SK-N-SH treated with all-trans-retinoic acid at 6 μM for 48 hours (cell line): ENCODE data around the gene OSTC.
A peak's percentile ranks its signal among the peaks of the same experiment; 100 is the strongest.

Experiments
- ATAC-seq: fragments of 200-7000 bp; cut with Tn5 transposase; 3 replicates; pipeline ENCODE4 v1.9.1; 2020; ENCODE audit warnings: mild to moderate bottlenecking, moderate library complexity
- BACH2 ChIP-seq: fragments of 250-450 bp; sonication (Bioruptor Pico); IDR thresholded peaks from 2 replicates; pipeline ENCODE4 v1.9.0; 2021; ENCODE audit warnings: mild to moderate bottlenecking, borderline replicate concordance
- CSDC2 ChIP-seq: fragments of 250-450 bp; sonication (Bioruptor Pico); IDR thresholded peaks from 2 replicates; pipeline ENCODE4 v1.5.0; 2020; ENCODE audit warnings: mild to moderate bottlenecking, moderate library complexity
- ESRRG ChIP-seq: fragments of 250-450 bp; sonication (Bioruptor Pico); IDR thresholded peaks from 2 replicates; pipeline ENCODE4 v1.6.1; 2021; ENCODE audit warnings: mild to moderate bottlenecking
- GLIS3 ChIP-seq: fragments of 250-450 bp; sonication (Bioruptor Pico); IDR thresholded peaks from 2 replicates; pipeline ENCODE4 v1.5.0; 2020; ENCODE audit warnings: mild to moderate bottlenecking, moderate library complexity
- ISL1 ChIP-seq: fragments of 250-450 bp; sonication (Bioruptor Pico); IDR thresholded peaks from 2 replicates; pipeline ENCODE4 v2.1.2; 2022; ENCODE audit warnings: mild to moderate bottlenecking, moderate library complexity
- PPARA ChIP-seq: fragments of 250-450 bp; sonication (Bioruptor Pico); IDR thresholded peaks from 2 replicates; pipeline ENCODE4 v1.5.0; 2020; ENCODE audit warnings: mild to moderate bottlenecking, borderline replicate concordance
- RARB ChIP-seq: fragments of 250-450 bp; sonication (Bioruptor Pico); IDR thresholded peaks from 2 replicates; pipeline ENCODE4 v1.8.0; 2021; ENCODE audit warnings: mild to moderate bottlenecking, moderate library complexity
- TOX ChIP-seq: fragments of 250-450 bp; sonication (Bioruptor Pico); IDR thresholded peaks from 2 replicates; pipeline ENCODE4 v1.8.0; 2021; ENCODE audit warnings: mild to moderate bottlenecking, moderate library complexity, borderline replicate concordance
- TSHZ2 ChIP-seq: fragments of 250-450 bp; sonication (Bioruptor Pico); IDR thresholded peaks from 2 replicates; pipeline ENCODE4 v1.5.0; 2020; ENCODE audit warnings: mild to moderate bottlenecking, moderate library complexity
- ZC3H10 ChIP-seq: fragments of 250-450 bp; sonication (Bioruptor Pico); IDR thresholded peaks from 2 replicates; pipeline ENCODE4 v1.5.1; 2021; ENCODE audit warnings: mild to moderate bottlenecking, moderate library complexity
- TF ChIP-seq, protein P1 (sequence below): fragments of 250-450 bp; sonication (Bioruptor Pico); IDR thresholded peaks from 2 replicates; pipeline ENCODE4 v1.5.1; 2021; ENCODE audit warnings: mild to moderate bottlenecking, moderate library complexity
- TF ChIP-seq, protein P2 (sequence below): fragments of 250-450 bp; sonication (Bioruptor Pico); IDR thresholded peaks from 2 replicates; pipeline ENCODE4 v1.8.0; 2021; ENCODE audit warnings: low read depth, mild to moderate bottlenecking, moderate library complexity, borderline replicate concordance
- TF ChIP-seq, protein P3 (sequence below): fragments of 250-450 bp; sonication (Bioruptor Pico); IDR thresholded peaks from 2 replicates; pipeline ENCODE4 v1.5.1; 2020; ENCODE audit warnings: low read depth, mild to moderate bottlenecking, moderate library complexity

Gene OSTC

DNA sequence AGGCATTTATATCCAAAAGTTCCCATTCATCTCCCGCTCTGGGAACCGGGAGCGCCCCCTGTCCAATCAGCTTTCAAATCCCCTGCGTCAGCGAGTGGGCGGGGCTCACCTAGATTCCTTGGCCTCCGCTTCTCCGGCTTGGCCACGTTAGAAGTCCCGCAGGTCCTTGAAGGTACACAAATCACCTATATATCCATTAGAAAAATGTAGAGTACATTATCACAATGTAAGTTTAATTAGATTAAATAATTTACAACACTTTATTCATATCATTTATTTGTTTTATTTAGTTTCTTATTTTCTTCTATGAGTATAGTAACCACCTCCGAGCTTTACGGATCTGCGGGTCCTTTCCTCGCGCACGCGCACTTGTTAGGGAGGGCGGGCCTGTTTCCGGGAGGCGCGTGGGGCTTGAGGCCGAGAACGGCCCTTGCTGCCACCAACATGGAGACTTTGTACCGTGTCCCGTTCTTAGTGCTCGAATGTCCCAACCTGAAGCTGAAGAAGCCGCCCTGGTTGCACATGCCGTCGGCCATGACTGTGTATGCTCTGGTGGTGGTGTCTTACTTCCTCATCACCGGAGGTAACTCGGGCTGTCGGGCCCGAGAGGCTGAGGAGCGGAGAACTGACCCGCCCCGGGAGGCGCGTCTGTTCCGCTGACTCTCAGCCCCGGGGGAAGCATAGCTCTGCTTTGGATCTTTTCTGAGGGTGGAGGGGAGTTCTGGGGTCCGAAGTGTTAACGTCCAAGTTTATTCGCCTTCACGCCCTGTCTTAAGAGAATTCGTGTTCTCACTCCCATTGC, at the start of gene OSTC:
Gene OSTC (plus strand): TSS at position 388 of the 802 bp plus-strand sequence. CDS start 57 bp downstream, at position 445.
- peak; percentile 93 for ATAC-seq

GRCh38 chr4:108601106-108601505, 49.3 kb upstream of the OSTC start:
- TF ChIP-seq ISL1 (CRISPR knock-in tag): peak; percentile 17; the same call in 1 of the 2 replicates
- no peak for TF ChIP-seq GLIS3 (CRISPR knock-in tag)
- peak; percentile 32; the same call in 1 of the 3 replicates for ATAC-seq

More for the DNA sequence above, at the start of gene OSTC:
- TF ChIP-seq TOX (CRISPR knock-in tag): no peak
- TF ChIP-seq ESRRG: no peak
- TF ChIP-seq, protein P1, sequence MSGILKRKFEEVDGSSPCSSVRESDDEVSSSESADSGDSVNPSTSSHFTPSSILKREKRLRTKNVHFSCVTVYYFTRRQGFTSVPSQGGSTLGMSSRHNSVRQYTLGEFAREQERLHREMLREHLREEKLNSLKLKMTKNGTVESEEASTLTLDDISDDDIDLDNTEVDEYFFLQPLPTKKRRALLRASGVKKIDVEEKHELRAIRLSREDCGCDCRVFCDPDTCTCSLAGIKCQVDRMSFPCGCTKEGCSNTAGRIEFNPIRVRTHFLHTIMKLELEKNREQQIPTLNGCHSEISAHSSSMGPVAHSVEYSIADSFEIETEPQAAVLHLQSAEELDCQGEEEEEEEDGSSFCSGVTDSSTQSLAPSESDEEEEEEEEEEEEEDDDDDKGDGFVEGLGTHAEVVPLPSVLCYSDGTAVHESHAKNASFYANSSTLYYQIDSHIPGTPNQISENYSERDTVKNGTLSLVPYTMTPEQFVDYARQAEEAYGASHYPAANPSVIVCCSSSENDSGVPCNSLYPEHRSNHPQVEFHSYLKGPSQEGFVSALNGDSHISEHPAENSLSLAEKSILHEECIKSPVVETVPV (CRISPR knock-in tag): no peak
- TF ChIP-seq CSDC2 (CRISPR knock-in tag): no peak
- TF ChIP-seq RARB (CRISPR knock-in tag): no peak

GRCh38 chr4:108601532-108601931, 48.9 kb upstream of the OSTC start:
- no peak for TF ChIP-seq PPARA (CRISPR knock-in tag)
- no peak for TF ChIP-seq ESRRG
- TF ChIP-seq, protein P2, sequence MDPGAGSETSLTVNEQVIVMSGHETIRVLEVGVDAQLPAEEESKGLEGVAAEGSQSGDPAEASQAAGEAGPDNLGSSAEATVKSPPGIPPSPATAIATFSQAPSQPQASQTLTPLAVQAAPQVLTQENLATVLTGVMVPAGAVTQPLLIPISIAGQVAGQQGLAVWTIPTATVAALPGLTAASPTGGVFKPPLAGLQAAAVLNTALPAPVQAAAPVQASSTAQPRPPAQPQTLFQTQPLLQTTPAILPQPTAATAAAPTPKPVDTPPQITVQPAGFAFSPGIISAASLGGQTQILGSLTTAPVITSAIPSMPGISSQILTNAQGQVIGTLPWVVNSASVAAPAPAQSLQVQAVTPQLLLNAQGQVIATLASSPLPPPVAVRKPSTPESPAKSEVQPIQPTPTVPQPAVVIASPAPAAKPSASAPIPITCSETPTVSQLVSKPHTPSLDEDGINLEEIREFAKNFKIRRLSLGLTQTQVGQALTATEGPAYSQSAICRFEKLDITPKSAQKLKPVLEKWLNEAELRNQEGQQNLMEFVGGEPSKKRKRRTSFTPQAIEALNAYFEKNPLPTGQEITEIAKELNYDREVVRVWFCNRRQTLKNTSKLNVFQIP: no peak
- TF ChIP-seq, protein P1 (CRISPR knock-in tag): no peak
- TF ChIP-seq, protein P3, sequence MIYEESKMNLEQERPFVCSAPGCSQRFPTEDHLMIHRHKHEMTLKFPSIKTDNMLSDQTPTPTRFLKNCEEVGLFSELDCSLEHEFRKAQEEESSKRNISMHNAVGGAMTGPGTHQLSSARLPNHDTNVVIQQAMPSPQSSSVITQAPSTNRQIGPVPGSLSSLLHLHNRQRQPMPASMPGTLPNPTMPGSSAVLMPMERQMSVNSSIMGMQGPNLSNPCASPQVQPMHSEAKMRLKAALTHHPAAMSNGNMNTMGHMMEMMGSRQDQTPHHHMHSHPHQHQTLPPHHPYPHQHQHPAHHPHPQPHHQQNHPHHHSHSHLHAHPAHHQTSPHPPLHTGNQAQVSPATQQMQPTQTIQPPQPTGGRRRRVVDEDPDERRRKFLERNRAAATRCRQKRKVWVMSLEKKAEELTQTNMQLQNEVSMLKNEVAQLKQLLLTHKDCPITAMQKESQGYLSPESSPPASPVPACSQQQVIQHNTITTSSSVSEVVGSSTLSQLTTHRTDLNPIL: no peak
- TF ChIP-seq ZC3H10 (CRISPR knock-in tag): no peak
- TF ChIP-seq, all 23 proteins: peak for 0
- peak; percentile 32; the same call in 1 of the 3 replicates for ATAC-seq

DNA sequence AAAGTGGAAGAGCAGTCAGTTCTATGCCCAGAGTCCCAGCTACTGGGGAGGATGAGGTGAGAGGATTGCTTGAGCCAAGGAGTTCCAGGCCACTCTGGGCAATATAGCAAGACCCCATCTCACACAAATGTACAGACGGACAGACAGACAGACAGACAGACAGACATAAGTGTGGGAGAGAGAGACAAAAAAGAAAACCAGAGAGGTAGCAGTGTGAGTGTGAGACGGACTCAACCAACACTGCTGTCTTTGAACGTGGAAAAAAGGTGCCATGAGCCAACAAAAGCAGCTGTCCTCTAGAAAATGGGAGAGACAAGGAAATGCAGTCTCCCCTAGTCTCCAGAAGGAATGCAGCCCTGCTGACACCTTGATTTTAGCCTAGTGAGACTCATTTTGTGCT, 48.2 kb upstream of the OSTC start:
- ATAC-seq: no peak

More for the DNA sequence above, 48.2 kb upstream of the OSTC start:
- TF ChIP-seq, protein P3: no peak
- TF ChIP-seq BACH2 (CRISPR knock-in tag) (no peak), CSDC2 (CRISPR knock-in tag) (no peak), ESRRG (no peak), TSHZ2 (CRISPR knock-in tag) (no peak), GLIS3 (CRISPR knock-in tag) (no peak), PPARA (CRISPR knock-in tag) (no peak)
